HUDEP-2 (cell line): ENCODE measurements around the gene SLC38A9.

Experiments
- DNase-seq, 76 experiments: peaks; one replicate each; lab custom pipeline; 2025; ENCODE audit not compliant: unreplicated experiment in 76 of 76; lab: John Stamatoyannopoulos, UW

Gene SLC38A9

GRCh38 chr5:55668356-55668755 is 43.8 kb downstream of the SLC38A9 start:
- no peak for DNase-seq

GRCh38 chr5:55667938-55668337 is 44.2 kb downstream of the SLC38A9 start:
- no peak for DNase-seq

- DNase-seq, result no peak
Observed at GRCh38 chr5:55665065-55665464, 47.1 kb downstream of the SLC38A9 start.

- DNase-seq, result no peak
Observed at GRCh38 chr5:55657443-55657842, 54.7 kb downstream of the SLC38A9 start.

- no peak for DNase-seq
Observed at GRCh38 chr5:55650386-55650785, 61.7 kb downstream of the SLC38A9 start.

GRCh38 chr5:55649963-55650362 is 62.2 kb downstream of the SLC38A9 start:
- no peak for DNase-seq

GRCh38 chr5:55645304-55645703 is 66.8 kb downstream of the SLC38A9 start:
- no peak for DNase-seq

GRCh38 chr5:55638455-55638854 is 73.7 kb downstream of the SLC38A9 start:
- DNase-seq, result no peak

GRCh38 chr5:55638051-55638450 is 74.1 kb downstream of the SLC38A9 start:
- DNase-seq, result no peak

- no peak for DNase-seq
Observed at GRCh38 chr5:55636683-55637082, 75.4 kb downstream of the SLC38A9 start.

- no peak for DNase-seq
Observed at GRCh38 chr5:55636177-55636576, 75.9 kb downstream of the SLC38A9 start.

GRCh38 chr5:55634866-55635265 is 77.3 kb downstream of the SLC38A9 start:
- no peak for DNase-seq

GRCh38 chr5:55634209-55634805 is 77.8 kb downstream of the SLC38A9 start:
- DNase-seq, result no peak

GRCh38 chr5:55633574-55634208 is 78.4 kb downstream of the SLC38A9 start:
- no peak for DNase-seq

- DNase-seq, result no peak
Observed at GRCh38 chr5:55629815-55630214, 82.3 kb downstream of the SLC38A9 start.

GRCh38 chr5:55626790-55627189 is 85.3 kb downstream of the SLC38A9 start:
- no peak for DNase-seq

GRCh38 chr5:55625913-55626312 is 86.2 kb downstream of the SLC38A9 start:
- DNase-seq, result no peak

GRCh38 chr5:55625589-55625909 is 86.6 kb downstream of the SLC38A9 start:
- DNase-seq, result no peak

GRCh38 chr5:55624841-55625588 is 87.1 kb downstream of the SLC38A9 start:
- DNase-seq, result no peak

GRCh38 chr5:55623789-55624188 is 88.3 kb downstream of the SLC38A9 start:
- DNase-seq, result no peak

GRCh38 chr5:55622460-55622859 is 89.7 kb downstream of the SLC38A9 start:
- DNase-seq, result no peak

- DNase-seq, result no peak
Observed at GRCh38 chr5:55621229-55621628, 90.9 kb downstream of the SLC38A9 start.
